ENCODE results near the gene WSB1.

DNA sequence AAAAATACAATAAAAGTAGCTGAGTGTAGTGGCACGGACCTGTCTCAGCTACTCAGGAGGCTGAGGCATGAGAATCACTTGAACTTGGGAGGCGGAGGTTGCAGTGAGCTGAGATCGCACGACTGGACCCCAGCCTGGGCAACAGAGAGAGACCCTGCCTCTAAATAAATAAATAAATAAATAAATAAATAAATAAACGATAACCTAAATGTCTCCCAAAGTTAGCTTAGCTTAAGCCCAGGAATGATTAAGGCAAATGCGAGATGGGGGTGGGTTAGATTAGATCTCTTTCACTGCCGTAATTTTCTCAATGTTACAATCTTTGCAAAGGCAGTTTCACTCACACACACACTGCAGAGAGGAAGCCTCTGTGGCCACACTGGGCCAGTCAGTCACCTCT is 46.7 kb downstream of the WSB1 start:
- TF ChIP-seq EZH2 (IDR thresholded peaks at IDR 0.05) (no peak), POLR2AphosphoS5 (IDR thresholded peaks at IDR 0.05; ENCODE audit: borderline replicate concordance, low read depth, low read length) (no peak)

All from SK-N-MC (cell line).